HepG2 (cell line): Measurements from ENCODE around the gene SCN7A. TPM values are rescaled to one million over a fixed set of nuclear protein-coding genes. Genes with fewer than 3 reads are reported as not detected.

Experiments
- CEBPB ChIP-seq: IDR thresholded peaks from 2 replicates; pipeline ENCODE4 v1.6.1; 2011; ENCODE audit warnings: low read depth, low read length, improper control_type of control experiment, borderline replicate concordance
- GPBP1L1 ChIP-seq: sonication (generic); formaldehyde crosslinking; IDR thresholded peaks from 2 replicates; pipeline ENCODE4 v1.5.0; 2020; ENCODE audit warnings: mild to moderate bottlenecking, missing genetic modification reagents
- HNRNPK ChIP-seq: fragments of 200-400 bp; formaldehyde crosslinking; IDR thresholded peaks from 2 replicates; pipeline ENCODE4 v1.6.1; 2018; ENCODE audit warnings: low read length, low read depth, moderate library complexity, mild to moderate bottlenecking; ENCODE audit not compliant: poor library complexity, severe bottlenecking
- KLF12 ChIP-seq: sonication (generic); formaldehyde crosslinking; IDR thresholded peaks from 2 replicates; pipeline ENCODE4 v1.4.0; 2020; ENCODE audit warnings: missing genetic modification reagents, borderline replicate concordance
- MXI1 ChIP-seq: IDR thresholded peaks from 3 replicates; pipeline ENCODE4 v1.6.1; 2012; ENCODE audit warnings: low read depth, low read length, inconsistent platforms, borderline replicate concordance
- NFATC3 ChIP-seq: sonication (generic); formaldehyde crosslinking; IDR thresholded peaks from 2 replicates; pipeline ENCODE4 v1.5.1; 2020; ENCODE audit warnings: mild to moderate bottlenecking, missing genetic modification reagents
- PLSCR1 ChIP-seq: sonication (generic); formaldehyde crosslinking; IDR thresholded peaks from 2 replicates; pipeline ENCODE4 v1.5.0; 2020; ENCODE audit warnings: missing genetic modification reagents, mild to moderate bottlenecking, borderline replicate concordance
- RELA ChIP-seq: sonication (generic); formaldehyde crosslinking; IDR thresholded peaks from 2 replicates; pipeline ENCODE4 v1.4.0; 2020; ENCODE audit warnings: missing genetic modification reagents
- RXRB ChIP-seq: IDR thresholded peaks from 2 replicates; pipeline ENCODE4 v1.6.1; 2016; ENCODE audit warnings: borderline replicate concordance, missing genetic modification reagents, missing compliant biosample characterization
- SMAD9 ChIP-seq: sonication (generic); formaldehyde crosslinking; IDR thresholded peaks from 2 replicates; pipeline ENCODE4 v1.5.1; 2020; ENCODE audit warnings: mild to moderate bottlenecking, missing genetic modification reagents
- SMC3 ChIP-seq: IDR thresholded peaks from 2 replicates; pipeline ENCODE4 v1.6.1; 2011; ENCODE audit warnings: low read length, improper control_type of control experiment
- TRIM22 ChIP-seq: fragments of 450-650 bp; IDR thresholded peaks from 2 replicates; pipeline ENCODE4 v1.6.1; 2017
- ZMAT5 ChIP-seq: sonication (generic); formaldehyde crosslinking; IDR thresholded peaks from 2 replicates; pipeline ENCODE4 v1.5.0; 2020; ENCODE audit warnings: mild to moderate bottlenecking, low read depth, missing genetic modification reagents, borderline replicate concordance
- ZNF34 ChIP-seq: sonication (generic); formaldehyde crosslinking; IDR thresholded peaks from 2 replicates; pipeline ENCODE4 v1.4.0; 2020; ENCODE audit warnings: mild to moderate bottlenecking, missing genetic modification reagents, borderline replicate concordance
- ZNF530 ChIP-seq: sonication (generic); formaldehyde crosslinking; IDR thresholded peaks from 2 replicates; pipeline ENCODE4 v1.5.0; 2020; ENCODE audit warnings: low read depth, mild to moderate bottlenecking, missing genetic modification reagents
- ZNF547 ChIP-seq: sonication (generic); formaldehyde crosslinking; IDR thresholded peaks from 2 replicates; pipeline ENCODE4 v1.5.1; 2020; ENCODE audit warnings: mild to moderate bottlenecking, missing genetic modification reagents
- ZNF557 ChIP-seq: sonication (generic); formaldehyde crosslinking; IDR thresholded peaks from 2 replicates; pipeline ENCODE4 v1.4.0; 2020; ENCODE audit warnings: missing genetic modification reagents
- ZNF605 ChIP-seq: sonication (generic); formaldehyde crosslinking; IDR thresholded peaks from 2 replicates; pipeline ENCODE4 v1.8.0; 2022; ENCODE audit warnings: mild to moderate bottlenecking, missing genetic modification reagents
- ZNF609 ChIP-seq: sonication (generic); formaldehyde crosslinking; IDR thresholded peaks from 2 replicates; pipeline ENCODE4 v1.4.0; 2020; ENCODE audit warnings: mild to moderate bottlenecking, missing genetic modification reagents, borderline replicate concordance
- ZNF615 ChIP-seq: sonication (generic); formaldehyde crosslinking; IDR thresholded peaks from 2 replicates; pipeline ENCODE4 v1.5.0; 2020; ENCODE audit warnings: mild to moderate bottlenecking, missing genetic modification reagents, borderline replicate concordance
- ZSCAN30 ChIP-seq: sonication (generic); formaldehyde crosslinking; IDR thresholded peaks from 2 replicates; pipeline ENCODE4 v1.5.0; 2020; ENCODE audit warnings: mild to moderate bottlenecking, missing genetic modification reagents
- polyA plus RNA-seq, 8 experiments: library from polyadenylated mRNA; depleted of rRNA in 3 of 8; stranded (reverse) in 7 of 8; unstranded in 1 of 8; fragments of >200 nt; fragmentation: Illumina TruSeq in 4 of 8; extraction: Trizol in 4 of 8; gene quantifications; 2 replicates each; pipeline versions ENCODE4 v1.2.1 to v1.2.3, GENCODE V29; 2011 to 2016; ENCODE audit warnings: low read depth in 4 of 8, missing spikeins in 1 of 8, mixed read lengths in 1 of 8; ENCODE audit not compliant: insufficient read depth in 1 of 8
- total RNA-seq, 5 experiments: library from RNA; depleted of rRNA; stranded (reverse); fragments of >200 nt; fragmentation: Illumina TruSeq; extraction: Trizol; gene quantifications; 2 replicates each; pipeline ENCODE4 v1.2.3, GENCODE V29; 2016; ENCODE audit warnings: low read depth in 1 of 5

SCN7A gene
- total and polyA plus RNA-seq, 2 of the 13 experiments (the other 11 are each of a cell fraction or from before 2014, with no cell fraction given): 0.01 TPM; not detected in 1

- TF ChIP-seq ZNF609 (CRISPR knock-in tag): peak; percentile 65; the same call in 1 of the 2 replicates
- peak; percentile 94 for TF ChIP-seq HNRNPK
- TF ChIP-seq ZNF547 (CRISPR knock-in tag): peak; percentile 84
- peak; percentile 62; the same call in 1 of the 2 replicates for TF ChIP-seq RXRB (CRISPR knock-in tag)
- TF ChIP-seq RELA (CRISPR knock-in tag): peak; percentile 47; the same call in 1 of the 2 replicates
- no peak for TF ChIP-seq SMC3
- no peak for TF ChIP-seq ZNF615 (CRISPR knock-in tag)
- TF ChIP-seq KLF12 (CRISPR knock-in tag): 0 out of 2 replicates have a peak, but pooled peaks have one; percentile 80
- TF ChIP-seq GPBP1L1 (CRISPR knock-in tag): no peak
- TF ChIP-seq TRIM22: no peak
- TF ChIP-seq ZNF605: peak; percentile 92
- TF ChIP-seq SMAD9 (CRISPR knock-in tag): 0 out of 2 replicates have a peak, but pooled peaks have one; percentile 60
- no peak for TF ChIP-seq PLSCR1 (CRISPR knock-in tag)
- TF ChIP-seq ZNF34: no peak
- TF ChIP-seq MXI1: peak; percentile 54; the same call in 2 of the 3 replicates
- no peak for TF ChIP-seq ZNF557 (CRISPR knock-in tag)
- no peak for TF ChIP-seq ZNF530
- TF ChIP-seq NFATC3 (CRISPR knock-in tag): no peak
- peak; percentile 82; the same call in 1 of the 2 replicates for TF ChIP-seq ZSCAN30 (CRISPR knock-in tag)
- TF ChIP-seq CEBPB: no peak
- no peak for TF ChIP-seq ZMAT5 (CRISPR knock-in tag)
These were observed 118.1 kb downstream of the SCN7A start, which contains the start of gene SCN9A (continued) for GRCh38 chr2:166375736-166376487.
